Colonic mucosa (tissue), 4 donors: Measurements from ENCODE around the gene PECR. TPM values are rescaled to one million over a fixed set of nuclear protein-coding genes. Genes with fewer than 3 reads are reported as not detected.
"Not testable (repeated sequence)": the region's sequence is repeated elsewhere in the genome, so short reads cannot be mapped to it uniquely, and the experiment has no call there.

Source experiments
- DNase-seq: peaks from one replicate; pipeline ENCODE4 v3.0.0-alpha.2; 2020
- H3K27ac ChIP-seq: fragments of 200-600 bp; one replicate; pipeline ENCODE4 v1.8.0; 2021
- H3K27me3 ChIP-seq: fragments of 200-600 bp; one replicate; pipeline ENCODE4 v1.8.0; 2021
- H3K36me3 ChIP-seq: fragments of 200-600 bp; one replicate; pipeline ENCODE4 v1.8.0; 2021
- H3K4me1 ChIP-seq: fragments of 200-600 bp; one replicate; pipeline ENCODE4 v1.8.0; 2021; ENCODE audit warnings: mild to moderate bottlenecking
- H3K4me3 ChIP-seq: fragments of 200-600 bp; one replicate; pipeline ENCODE4 v1.8.0; 2021
- H3K9ac ChIP-seq, 2 donors: one replicate each; pipeline ENCODE4 v1.7.0; 2013; ENCODE audit warnings: control low read depth in 2 of 2, low read depth in 2 of 2, low read length in 2 of 2
- H3K9me3 ChIP-seq: fragments of 200-600 bp; one replicate; pipeline ENCODE4 v1.8.0; 2021
- CTCF ChIP-seq: fragments of 200-600 bp; IDR thresholded peaks from one replicate; pipeline ENCODE4 v1.8.0; 2022; ENCODE audit warnings: antibody characterized with exemption, mild to moderate bottlenecking
- intact Hi-C: fragments of 100-400 bp; cut with DNase I; formaldehyde crosslinking; loops from one replicate; pipeline ENCODE4 v1.14.1; 2022
- total RNA-seq, 2 donors: library from RNA; stranded (reverse); fragmentation: NEBNext Ultra II Directional in 1 of 2; extraction: Animal tissue kit (Norgen Biotek cat#: 25700) in 1 of 2; gene quantifications; one replicate each; pipeline ENCODE4 v1.2.1, GENCODE V29; 2021
- donor health status: healthy.
- donor health status: DM: no; HTN: no; CAD: no.
- donor health status: DM: no; HTN: no; CAD: no.

The PECR gene
- total RNA-seq, 2 donors from 2014 or later, result 15.9 to 22.5 TPM

DNA sequence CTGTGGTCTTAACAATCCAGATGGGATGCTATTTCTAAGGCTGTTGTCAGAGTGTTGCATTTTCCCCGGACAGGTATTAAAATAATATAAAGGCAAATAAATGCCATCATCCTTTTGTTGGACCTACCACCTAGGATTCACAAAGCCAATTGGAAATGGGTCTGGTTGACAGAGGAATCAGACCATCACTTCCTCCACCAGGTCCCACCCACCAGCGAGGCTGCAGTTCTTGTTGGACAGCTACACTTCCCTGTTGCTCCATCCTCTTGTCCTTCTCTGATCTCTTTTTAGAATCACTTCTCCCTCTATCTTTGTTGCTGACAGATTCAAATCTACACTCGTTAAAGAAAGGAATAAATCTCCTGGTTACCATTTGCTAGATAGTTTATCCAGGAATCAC, 1.2 kb upstream of the PECR start:
- Histone ChIP-seq H3K4me1 (peaks cover 3% of the 10 kb centered on the region), H3K27me3 (no peaks in the 10 kb centered on the region), H3K9me3 (no peaks in the 10 kb centered on the region), H3K4me3 (no peak overlapping the region), H3K36me3 (no peaks in the 10 kb centered on the region), H3K9ac (no peak overlapping the region), H3K27ac (no peak overlapping the region)
- TF ChIP-seq CTCF, result no peak
- no peak for DNase-seq
- intact Hi-C loops, result no loop called here

GRCh38 chr2:216082117-216082711, 605 bp upstream of the PECR start:
- intact Hi-C loops, result no loop called here
- H3K9ac ChIP-seq, result peak overlapping the region in 1 of 2 donors; percentile 61
- no peak for TF ChIP-seq CTCF
- peak overlapping the region; percentile 76 for H3K4me3 ChIP-seq
- no peaks in the 10 kb centered on the region for H3K27me3 ChIP-seq
- no peak overlapping the region for H3K27ac ChIP-seq
- H3K9me3 ChIP-seq, result no peaks in the 10 kb centered on the region
- H3K4me1 ChIP-seq, result peaks cover 3% of the 10 kb centered on the region
- DNase-seq, result no peak
- no peaks in the 10 kb centered on the region for H3K36me3 ChIP-seq

GRCh38 chr2:216081012-216081411, 597 bp downstream of the PECR start:
- TF ChIP-seq CTCF, result no peak
- Histone ChIP-seq H3K27ac (no peak overlapping the region), H3K9me3 (no peaks in the 10 kb centered on the region), H3K4me1 (peaks cover 9% of the 10 kb centered on the region), H3K36me3 (no peaks in the 10 kb centered on the region), H3K4me3 (peak overlapping the region; percentile 76), H3K9ac (peak overlapping the region; percentile 80 to 85), H3K27me3 (no peaks in the 10 kb centered on the region)
- intact Hi-C loops, result loop anchor here (2.0 kb wide), 1 partner anchor 26 kb away; no protein-coding TSS in a partner anchor
- no peak for DNase-seq

- not testable (repeated sequence) for H3K4me3 ChIP-seq, H3K27me3 ChIP-seq, H3K9me3 ChIP-seq, H3K27ac ChIP-seq, H3K9ac ChIP-seq, DNase-seq, H3K36me3 ChIP-seq
- intact Hi-C loops, result loop anchor here (2.0 kb wide), 1 partner anchor 27 kb away; no protein-coding TSS in a partner anchor
- H3K4me1 ChIP-seq, result peaks cover 11% of the 10 kb centered on the region
Observed at GRCh38 chr2:216080048-216080447, 1.6 kb downstream of the PECR start.

DNA sequence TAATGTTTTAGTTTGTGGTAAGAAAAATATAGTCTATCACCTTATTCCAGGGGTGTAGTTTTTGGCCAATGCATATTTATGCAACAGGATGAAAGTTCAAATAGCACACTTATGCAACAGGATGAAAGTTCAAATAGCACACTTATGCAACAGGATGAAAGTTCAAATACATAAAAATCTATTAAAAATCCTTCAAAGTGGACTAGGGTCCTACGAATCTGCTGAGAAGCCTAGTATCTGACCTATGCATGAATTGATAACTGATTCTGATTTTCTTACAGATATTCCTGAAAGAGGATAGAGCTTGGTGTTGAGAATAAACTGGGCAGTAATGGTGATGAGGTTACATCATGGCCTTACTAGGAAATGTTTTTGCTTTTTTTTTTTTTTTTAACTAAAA, 2.8 kb downstream of the PECR start:
- H3K4me3 ChIP-seq, result no peak overlapping the region
- H3K27ac ChIP-seq, result no peak overlapping the region
- TF ChIP-seq CTCF, result no peak
- no peaks in the 10 kb centered on the region for H3K9me3 ChIP-seq
- no peaks in the 10 kb centered on the region for H3K27me3 ChIP-seq
- H3K36me3 ChIP-seq, result no peaks in the 10 kb centered on the region
- peaks cover 11% of the 10 kb centered on the region for H3K4me1 ChIP-seq
- DNase-seq, result no peak
- H3K9ac ChIP-seq, result no peak overlapping the region
- intact Hi-C loops, result no loop called here
